Left lobe of liver (tissue), 2 donors: ENCODE measurements around the gene ANKRD16. TPM values are rescaled to one million over a fixed set of nuclear protein-coding genes. Genes with fewer than 3 reads are reported as not detected.
"Not testable (repeated sequence)": the region's sequence is repeated elsewhere in the genome, so short reads cannot be mapped to it uniquely, and the experiment has no call there.

ENCODE experiments used
- ATAC-seq: fragments of 200-7000 bp; cut with Tn5 transposase; one replicate; pipeline ENCODE4 v1.9.1; 2020; ENCODE audit warnings: mild to moderate bottlenecking, moderate library complexity
- DNase-seq: peaks from one replicate; pipeline ENCODE4 v3.0.0-alpha.2; 2020; ENCODE audit warnings: low spot score
- total RNA-seq: library from RNA; stranded (reverse); gene quantifications from one replicate; pipeline ENCODE4 v1.2.1, GENCODE V29; 2021
- donor health status: DM: no; HTN: no; CAD: no; lungs with moderate emphysema.
- donor health status: DM: no; HTN: yes; CAD: no.

The ANKRD16 gene
- total RNA-seq, 1 donor from 2014 or later, result 6.6 TPM

GRCh38 chr10:5840314-5841307 is 49.1 kb downstream of the ANKRD16 start:
- no peak for ATAC-seq
- no peak for DNase-seq

- not testable (repeated sequence) for DNase-seq, ATAC-seq
These were observed 53.5 kb downstream of the ANKRD16 start for GRCh38 chr10:5836181-5836580.

- no peak for DNase-seq
- ATAC-seq, result no peak
These were observed 54.1 kb downstream of the ANKRD16 start for GRCh38 chr10:5835446-5836095.

GRCh38 chr10:5833814-5834213 is 55.9 kb downstream of the ANKRD16 start:
- no peak for ATAC-seq

GRCh38 chr10:5832946-5833345 is 56.7 kb downstream of the ANKRD16 start:
- ATAC-seq (no peak), DNase-seq (no peak)

More at GRCh38 chr10:5833814-5834213, 55.9 kb downstream of the ANKRD16 start:
- DNase-seq, result no peak

- no peak for ATAC-seq
These were observed 58.3 kb downstream of the ANKRD16 start for GRCh38 chr10:5831446-5831782.

GRCh38 chr10:5830629-5831445 is 58.9 kb downstream of the ANKRD16 start:
- DNase-seq (no peak), ATAC-seq (no peak)

More at GRCh38 chr10:5831446-5831782, 58.3 kb downstream of the ANKRD16 start:
- DNase-seq, result no peak

- DNase-seq, result no peak
- no peak for ATAC-seq
These were observed 60.4 kb downstream of the ANKRD16 start for GRCh38 chr10:5829267-5829666.

GRCh38 chr10:5828725-5829124 is 61.0 kb downstream of the ANKRD16 start:
- ATAC-seq, result no peak
- DNase-seq, result no peak

- ATAC-seq, result no peak
These were observed 61.9 kb downstream of the ANKRD16 start for GRCh38 chr10:5827841-5828240.

GRCh38 chr10:5826511-5826910 is 63.2 kb downstream of the ANKRD16 start:
- not testable (repeated sequence) for ATAC-seq

More at GRCh38 chr10:5827841-5828240, 61.9 kb downstream of the ANKRD16 start:
- DNase-seq, result no peak

GRCh38 chr10:5818894-5819293 is 70.8 kb downstream of the ANKRD16 start:
- ATAC-seq (peak; percentile 29), DNase-seq (no peak)

More at GRCh38 chr10:5826511-5826910, 63.2 kb downstream of the ANKRD16 start:
- DNase-seq, result not testable (repeated sequence)

GRCh38 chr10:5818048-5818331 is 71.7 kb downstream of the ANKRD16 start:
- ATAC-seq (no peak), DNase-seq (no peak)

GRCh38 chr10:5817322-5818047 is 72.2 kb downstream of the ANKRD16 start:
- ATAC-seq, result no peak
- DNase-seq, result no peak

- DNase-seq (no peak), ATAC-seq (no peak)
These were observed 73.5 kb downstream of the ANKRD16 start for GRCh38 chr10:5816170-5816569.

GRCh38 chr10:5814110-5815107 is 75.3 kb downstream of the ANKRD16 start:
- ATAC-seq (no peak), DNase-seq (no peak)

GRCh38 chr10:5813341-5814109 is 76.2 kb downstream of the ANKRD16 start, which contains the start of gene GDI2:
TSS of gene GDI2 (minus strand) at chr10:5813434. CDS start at chr10:5813258, 176 bp downstream.
- DNase-seq (peak; percentile 99), ATAC-seq (peak; percentile 92)

GRCh38 chr10:5813091-5813340 is 76.7 kb downstream of the ANKRD16 start:
- ATAC-seq, result peak; percentile 25
- no peak for DNase-seq
